ENCODE data around the gene ENPP3. TPM values are rescaled to one million over a fixed set of nuclear protein-coding genes. Genes with fewer than 3 reads are reported as not detected.

ENPP3 gene
- total RNA-seq, 1 donor from 2014 or later, result 0.09 TPM

DNA sequence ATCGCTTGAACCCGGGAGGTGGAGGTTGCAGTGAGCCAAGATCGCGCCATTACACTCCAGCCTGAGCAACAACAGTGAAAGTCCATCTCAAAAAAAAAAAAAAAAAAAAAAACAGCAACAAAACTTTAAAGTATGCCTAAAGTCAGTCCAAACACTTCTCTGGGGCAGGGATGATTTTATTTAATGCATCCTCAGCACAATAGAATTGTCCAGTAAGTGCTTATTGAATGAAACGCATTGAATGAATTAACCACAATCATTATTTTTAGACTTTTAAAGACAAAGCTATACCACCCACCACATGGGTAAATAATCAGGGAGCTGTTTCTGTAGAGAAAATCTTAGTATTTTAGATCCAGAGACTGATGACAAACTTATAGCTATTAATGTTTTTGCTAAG, 90.4 kb downstream of the ENPP3 start:
- H3K27ac Mint-ChIP-seq, result no peak overlapping the region
- Histone ChIP-seq H3F3A (ENCODE audit: low read depth) (no peaks in the 10 kb centered on the region), H3K9me3 (ENCODE audit: low read depth) (no peaks in the 10 kb centered on the region), H3K9ac (no peak overlapping the region), H3K4me3 (no peak overlapping the region), H3K27ac (no peak overlapping the region), H2AFZ (replicated peaks) (no peak overlapping the region), H3K27me3 (no peaks in the 10 kb centered on the region), H3K4me2 (no peak overlapping the region), H4K20me1 (ENCODE audit: low read depth) (no peaks in the 10 kb centered on the region), H3K4me1 (peaks cover 7% of the 10 kb centered on the region), H3K79me2 (ENCODE audit: low read depth) (no peaks in the 10 kb centered on the region), H3K36me3 (no peaks in the 10 kb centered on the region)
- H3K36me3 Mint-ChIP-seq, result peaks cover 2% of the 10 kb centered on the region
- peaks cover 6% of the 10 kb centered on the region for H3K9me3 Mint-ChIP-seq
- no peak for DNase-seq (ENCODE audit: low spot score)
- no peaks in the 10 kb centered on the region for H3K27me3 Mint-ChIP-seq (ENCODE audit: insufficient read depth, low read depth)
- peaks cover 5% of the 10 kb centered on the region for H3K4me1 Mint-ChIP-seq
- no peak overlapping the region for H3K4me3 Mint-ChIP-seq
- TF ChIP-seq EZH2phosphoT487 (IDR thresholded peaks at IDR 0.05), result no peak
- no peak for TF ChIP-seq EZH2 (IDR thresholded peaks at IDR 0.05)
- TF ChIP-seq, protein P1, sequence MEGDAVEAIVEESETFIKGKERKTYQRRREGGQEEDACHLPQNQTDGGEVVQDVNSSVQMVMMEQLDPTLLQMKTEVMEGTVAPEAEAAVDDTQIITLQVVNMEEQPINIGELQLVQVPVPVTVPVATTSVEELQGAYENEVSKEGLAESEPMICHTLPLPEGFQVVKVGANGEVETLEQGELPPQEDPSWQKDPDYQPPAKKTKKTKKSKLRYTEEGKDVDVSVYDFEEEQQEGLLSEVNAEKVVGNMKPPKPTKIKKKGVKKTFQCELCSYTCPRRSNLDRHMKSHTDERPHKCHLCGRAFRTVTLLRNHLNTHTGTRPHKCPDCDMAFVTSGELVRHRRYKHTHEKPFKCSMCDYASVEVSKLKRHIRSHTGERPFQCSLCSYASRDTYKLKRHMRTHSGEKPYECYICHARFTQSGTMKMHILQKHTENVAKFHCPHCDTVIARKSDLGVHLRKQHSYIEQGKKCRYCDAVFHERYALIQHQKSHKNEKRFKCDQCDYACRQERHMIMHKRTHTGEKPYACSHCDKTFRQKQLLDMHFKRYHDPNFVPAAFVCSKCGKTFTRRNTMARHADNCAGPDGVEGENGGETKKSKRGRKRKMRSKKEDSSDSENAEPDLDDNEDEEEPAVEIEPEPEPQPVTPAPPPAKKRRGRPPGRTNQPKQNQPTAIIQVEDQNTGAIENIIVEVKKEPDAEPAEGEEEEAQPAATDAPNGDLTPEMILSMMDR (IDR thresholded peaks at IDR 0.05), result no peak

DNA sequence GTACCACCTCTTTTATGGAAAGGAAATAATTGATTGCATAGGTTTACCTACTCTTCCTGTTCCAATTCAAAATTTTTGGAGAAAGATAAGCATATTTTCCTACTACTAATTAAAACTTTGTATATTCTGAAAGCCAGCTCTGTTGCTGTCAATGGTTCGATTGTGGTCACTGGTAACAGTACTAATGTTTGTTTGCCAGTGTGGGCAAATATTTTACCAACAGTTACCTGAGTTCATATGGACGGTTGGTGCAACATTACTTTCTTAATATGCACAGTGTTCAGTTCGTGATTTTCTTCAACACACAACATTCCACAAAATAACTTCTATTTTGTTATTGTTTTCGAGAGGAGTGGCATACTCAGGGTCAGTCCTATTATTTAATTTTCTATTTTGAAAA, 90.8 kb downstream of the ENPP3 start:
- H4K20me1 ChIP-seq (ENCODE audit: low read depth), result no peaks in the 10 kb centered on the region
- no peaks in the 10 kb centered on the region for H3K9me3 ChIP-seq (ENCODE audit: low read depth)
- peaks cover 5% of the 10 kb centered on the region for H3K4me1 Mint-ChIP-seq
- peaks cover 6% of the 10 kb centered on the region for H3K9me3 Mint-ChIP-seq
- no peak overlapping the region for H3K4me2 ChIP-seq
- no peak overlapping the region for H3K27ac ChIP-seq
- H3K4me1 ChIP-seq, result peaks cover 7% of the 10 kb centered on the region
- H2AFZ ChIP-seq (replicated peaks), result no peak overlapping the region
- H3K27me3 Mint-ChIP-seq (ENCODE audit: insufficient read depth, low read depth), result no peaks in the 10 kb centered on the region
- H3K9ac ChIP-seq, result no peak overlapping the region
- H3K79me2 ChIP-seq (ENCODE audit: low read depth), result no peaks in the 10 kb centered on the region
- no peaks in the 10 kb centered on the region for H3K36me3 ChIP-seq
- peaks cover 2% of the 10 kb centered on the region for H3K36me3 Mint-ChIP-seq
- no peak for DNase-seq (ENCODE audit: low spot score)
- no peak overlapping the region for H3K4me3 ChIP-seq
- H3K27me3 ChIP-seq, result no peaks in the 10 kb centered on the region
- no peak for TF ChIP-seq EZH2 (IDR thresholded peaks at IDR 0.05)
- TF ChIP-seq EZH2phosphoT487 (IDR thresholded peaks at IDR 0.05), result no peak
- TF ChIP-seq, protein P1 (IDR thresholded peaks at IDR 0.05), result no peak
- H3F3A ChIP-seq (ENCODE audit: low read depth), result no peaks in the 10 kb centered on the region
- no peak overlapping the region for H3K4me3 Mint-ChIP-seq
- no peak overlapping the region for H3K27ac Mint-ChIP-seq

DNA sequence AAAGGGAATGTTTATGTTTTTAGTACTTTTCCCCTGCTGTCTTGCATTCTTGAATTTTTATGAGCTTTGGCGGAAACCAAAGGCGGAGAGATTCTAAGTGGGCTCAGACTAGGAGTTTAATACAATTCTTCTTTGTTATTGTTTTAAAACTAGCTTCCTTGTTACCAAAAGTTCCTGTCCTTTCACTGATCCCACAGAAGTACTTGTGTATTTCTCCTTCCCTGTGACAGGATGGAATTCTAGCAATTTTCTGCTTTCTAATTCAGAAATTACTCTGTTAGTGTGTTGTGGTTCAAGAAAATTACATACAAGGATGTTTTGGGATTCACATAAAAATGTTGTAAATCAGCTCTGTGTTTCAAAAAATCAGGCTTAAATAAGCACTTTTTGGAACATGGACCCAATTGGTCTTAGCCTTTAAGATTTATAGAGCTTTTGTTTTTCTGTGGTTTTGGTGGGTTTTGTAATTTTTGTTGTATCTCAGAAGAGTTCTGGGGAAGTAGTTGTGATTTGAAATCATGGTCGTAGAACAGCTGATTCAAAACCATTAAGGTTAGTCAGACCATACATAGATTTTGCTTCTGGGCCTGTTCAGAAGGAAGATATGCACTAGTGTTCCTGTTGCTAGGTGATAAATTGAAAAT, 91.3 kb downstream of the ENPP3 start:
- H3K9me3 ChIP-seq (ENCODE audit: low read depth), result no peaks in the 10 kb centered on the region
- TF ChIP-seq, protein P1 (IDR thresholded peaks at IDR 0.05), result no peak
- TF ChIP-seq EZH2 (IDR thresholded peaks at IDR 0.05) (no peak), EZH2phosphoT487 (IDR thresholded peaks at IDR 0.05) (no peak)
- no peaks in the 10 kb centered on the region for H3F3A ChIP-seq (ENCODE audit: low read depth)
- no peaks in the 10 kb centered on the region for H3K36me3 ChIP-seq
- H3K4me2 ChIP-seq, result no peak overlapping the region
- H3K27me3 ChIP-seq, result no peaks in the 10 kb centered on the region
- H3K4me1 Mint-ChIP-seq, result peaks cover 5% of the 10 kb centered on the region
- H3K27ac Mint-ChIP-seq, result no peak overlapping the region
- no peak overlapping the region for H3K4me3 ChIP-seq
- no peak overlapping the region for H2AFZ ChIP-seq (replicated peaks)
- H3K27ac ChIP-seq, result no peak overlapping the region
- H3K9ac ChIP-seq, result no peak overlapping the region
- peaks cover 7% of the 10 kb centered on the region for H3K4me1 ChIP-seq
- H3K27me3 Mint-ChIP-seq (ENCODE audit: insufficient read depth, low read depth), result no peaks in the 10 kb centered on the region
- peaks cover 6% of the 10 kb centered on the region for H3K9me3 Mint-ChIP-seq
- no peaks in the 10 kb centered on the region for H4K20me1 ChIP-seq (ENCODE audit: low read depth)
- peaks cover 2% of the 10 kb centered on the region for H3K36me3 Mint-ChIP-seq
- no peak for DNase-seq (ENCODE audit: low spot score)
- H3K4me3 Mint-ChIP-seq, result no peak overlapping the region
- H3K79me2 ChIP-seq (ENCODE audit: low read depth), result no peaks in the 10 kb centered on the region

Data from neural progenitor cell (in vitro differentiated cells).